Esophagus squamous epithelium (tissue), 5 donors: Measurements from ENCODE around the gene AKAP3. TPM values are rescaled to one million over a fixed set of nuclear protein-coding genes. Genes with fewer than 3 reads are reported as not detected.

Experiments used
- DNase-seq: peaks from one replicate; lab custom pipeline; 2025; lab: John Stamatoyannopoulos, UW
- H3K27ac ChIP-seq, 4 donors: fragments of 200-600 bp; sonication (generic); one replicate each; pipeline ENCODE4 v1.5.1; 2016 to 2019; ENCODE audit warnings: mild to moderate bottlenecking in 1 of 4
- H3K27me3 ChIP-seq, 4 donors: fragments of 200-600 bp; sonication (generic); 1 replicate in 3 of 4; 2 replicates in 1 of 4; pipeline versions ENCODE4 v1.5.1 to v1.6.0; 2017 to 2021; ENCODE audit warnings: antibody characterized with exemption in 1 of 4
- H3K36me3 ChIP-seq, 3 donors: fragments of 200-600 bp; sonication (generic); one replicate each; pipeline ENCODE4 v1.5.1; 2016 to 2019
- H3K4me1 ChIP-seq, 3 donors: fragments of 200-600 bp; sonication (generic); one replicate each; pipeline ENCODE4 v1.5.1; 2017 to 2019
- H3K4me3 ChIP-seq, 4 donors: fragments of 200-600 bp; sonication (generic); 1 replicate in 3 of 4; 2 replicates in 1 of 4; pipeline ENCODE4 v1.5.1; 2016 to 2019; ENCODE audit warnings: mild to moderate bottlenecking in 2 of 4, moderate library complexity in 1 of 4
- H3K9me3 ChIP-seq, 3 donors: fragments of 200-600 bp; sonication (generic); one replicate each; pipeline ENCODE4 v1.5.1; 2016 to 2019
- POLR2A ChIP-seq, 4 donors: fragments of 450-650 bp; IDR thresholded peaks; one replicate each; pipeline ENCODE4 v1.6.1; 2017; ENCODE audit warnings: antibody characterized with exemption in 4 of 4, mild to moderate bottlenecking in 4 of 4, moderate library complexity in 3 of 4
- WGBS, 2 donors: methylation state at CpG; one replicate each; pipeline ENCODE4 v1.1.5; 2018; 5-methylcytosine and 5-hydroxymethylcytosine counted together
- intact Hi-C: fragments of 100-400 bp; cut with DNase I; formaldehyde crosslinking; loops from one replicate; pipeline ENCODE4 v1.15.0; 2022
- total RNA-seq, 4 donors: library from RNA; depleted of rRNA; stranded (reverse); fragments of >200 nt; gene quantifications; one replicate each; pipeline ENCODE4 v1.1.0, GENCODE V29; 2016
- TF ChIP-seq, protein P1 (sequence below), 6 experiments: fragments of 450-650 bp in 4 of 6; fragments of 200-600 bp in 2 of 6; sonication (generic) in 2 of 6; IDR thresholded peaks; one replicate each; pipeline ENCODE4 v1.5.1; 2016 to 2019; ENCODE audit warnings: antibody characterized with exemption in 6 of 6, mild to moderate bottlenecking in 4 of 6, moderate library complexity in 4 of 6
- donor health status: DM: yes; HTN: yes; CAD: no.

The AKAP3 gene
- total RNA-seq, 4 donors from 2014 or later: 0.97 to 2.6 (median 1.4) TPM

DNA sequence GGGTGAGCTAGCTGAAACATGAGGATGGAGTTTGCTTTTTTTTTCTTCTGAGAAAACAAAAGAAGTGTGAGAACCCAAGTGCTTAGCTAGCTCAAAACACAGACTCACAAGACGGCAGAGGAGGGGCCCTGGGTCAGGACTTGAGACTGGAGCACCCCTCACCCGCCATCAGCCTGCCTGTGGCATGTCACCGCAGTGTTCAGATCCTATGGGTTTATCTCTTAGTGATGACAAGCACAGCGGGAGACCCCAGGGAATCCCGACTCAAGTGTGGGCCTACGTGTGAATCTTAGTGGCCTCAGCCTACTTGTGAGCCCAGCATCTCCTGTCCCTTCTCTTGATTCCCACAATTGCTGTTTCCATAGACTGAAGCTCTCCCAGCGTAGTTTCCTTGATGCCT lies 64.0 kb downstream of the AKAP3 start:
- no peak for TF ChIP-seq POLR2A (IDR thresholded peaks at IDR 0.05)
- TF ChIP-seq, protein P1, sequence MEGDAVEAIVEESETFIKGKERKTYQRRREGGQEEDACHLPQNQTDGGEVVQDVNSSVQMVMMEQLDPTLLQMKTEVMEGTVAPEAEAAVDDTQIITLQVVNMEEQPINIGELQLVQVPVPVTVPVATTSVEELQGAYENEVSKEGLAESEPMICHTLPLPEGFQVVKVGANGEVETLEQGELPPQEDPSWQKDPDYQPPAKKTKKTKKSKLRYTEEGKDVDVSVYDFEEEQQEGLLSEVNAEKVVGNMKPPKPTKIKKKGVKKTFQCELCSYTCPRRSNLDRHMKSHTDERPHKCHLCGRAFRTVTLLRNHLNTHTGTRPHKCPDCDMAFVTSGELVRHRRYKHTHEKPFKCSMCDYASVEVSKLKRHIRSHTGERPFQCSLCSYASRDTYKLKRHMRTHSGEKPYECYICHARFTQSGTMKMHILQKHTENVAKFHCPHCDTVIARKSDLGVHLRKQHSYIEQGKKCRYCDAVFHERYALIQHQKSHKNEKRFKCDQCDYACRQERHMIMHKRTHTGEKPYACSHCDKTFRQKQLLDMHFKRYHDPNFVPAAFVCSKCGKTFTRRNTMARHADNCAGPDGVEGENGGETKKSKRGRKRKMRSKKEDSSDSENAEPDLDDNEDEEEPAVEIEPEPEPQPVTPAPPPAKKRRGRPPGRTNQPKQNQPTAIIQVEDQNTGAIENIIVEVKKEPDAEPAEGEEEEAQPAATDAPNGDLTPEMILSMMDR (IDR thresholded peaks at IDR 0.05): no peak
- intact Hi-C loops: no loop called here
- DNase-seq: no peak
- no peak overlapping the region for H3K27ac ChIP-seq
- no peaks in the 10 kb centered on the region for H3K36me3 ChIP-seq
- H3K4me3 ChIP-seq: no peak overlapping the region
- H3K4me1 ChIP-seq: no peaks in the 10 kb centered on the region
- no peaks in the 10 kb centered on the region for H3K9me3 ChIP-seq
- 65 to 70% methylated on average over 6 to 7 of the region's 7 CpGs for WGBS, 2 donors
- H3K27me3 ChIP-seq: peaks cover 0 to 50% (median 0%) of the 10 kb centered on the region in 4 donors

- 75 to 80% methylated on average over 5 to 6 of the region's 6 CpGs for WGBS, 2 donors
Observed at GRCh38 chr12:4584281-4584680, 64.6 kb downstream of the AKAP3 start.

DNA sequence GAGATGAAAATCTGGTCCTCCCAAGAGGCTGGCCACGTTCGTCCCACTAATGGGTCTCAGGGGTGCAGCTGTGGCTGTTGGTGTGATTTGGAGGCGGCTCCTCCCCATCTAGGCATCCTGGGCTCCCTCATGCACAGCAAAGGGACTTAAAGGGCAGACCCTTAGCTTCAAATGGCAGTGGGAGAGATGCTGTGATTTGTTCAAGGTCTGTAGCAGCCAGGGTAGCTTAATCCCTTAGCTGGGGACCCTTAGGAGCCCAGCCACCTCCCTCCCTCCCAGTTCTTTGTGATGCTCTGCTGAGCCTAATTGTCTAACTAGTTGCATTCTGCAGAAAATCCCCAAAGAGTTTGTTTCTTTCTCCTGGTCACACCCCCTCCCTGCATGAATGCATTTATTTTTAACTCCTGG lies 68.6 kb downstream of the AKAP3 start:
- Histone ChIP-seq H3K4me1 (no peaks in the 10 kb centered on the region), H3K4me3 (no peak overlapping the region), H3K27ac (no peak overlapping the region), H3K36me3 (no peaks in the 10 kb centered on the region), H3K9me3 (no peaks in the 10 kb centered on the region), H3K27me3 (peaks cover 0 to 45% (median 2%) of the 10 kb centered on the region in 4 donors)
- no peak for TF ChIP-seq POLR2A (IDR thresholded peaks at IDR 0.05)
- TF ChIP-seq, protein P1 (IDR thresholded peaks at IDR 0.05): no peak
- no peak for DNase-seq
- 64% methylated on average over 3 of the region's 3 CpGs; no CpG with 5 or more reads in 1 of the 2 donors for WGBS, 2 donors
- intact Hi-C loops: no loop called here

More at GRCh38 chr12:4584281-4584680, 64.6 kb downstream of the AKAP3 start:
- Histone ChIP-seq H3K36me3 (no peaks in the 10 kb centered on the region), H3K9me3 (no peaks in the 10 kb centered on the region), H3K4me1 (no peaks in the 10 kb centered on the region), H3K27me3 (peaks cover 0 to 51% (median 0%) of the 10 kb centered on the region in 4 donors), H3K4me3 (no peak overlapping the region), H3K27ac (no peak overlapping the region)
- no peak for DNase-seq
- intact Hi-C loops: no loop called here
- no peak for TF ChIP-seq POLR2A (IDR thresholded peaks at IDR 0.05)
- TF ChIP-seq, protein P1 (IDR thresholded peaks at IDR 0.05): no peak

DNA sequence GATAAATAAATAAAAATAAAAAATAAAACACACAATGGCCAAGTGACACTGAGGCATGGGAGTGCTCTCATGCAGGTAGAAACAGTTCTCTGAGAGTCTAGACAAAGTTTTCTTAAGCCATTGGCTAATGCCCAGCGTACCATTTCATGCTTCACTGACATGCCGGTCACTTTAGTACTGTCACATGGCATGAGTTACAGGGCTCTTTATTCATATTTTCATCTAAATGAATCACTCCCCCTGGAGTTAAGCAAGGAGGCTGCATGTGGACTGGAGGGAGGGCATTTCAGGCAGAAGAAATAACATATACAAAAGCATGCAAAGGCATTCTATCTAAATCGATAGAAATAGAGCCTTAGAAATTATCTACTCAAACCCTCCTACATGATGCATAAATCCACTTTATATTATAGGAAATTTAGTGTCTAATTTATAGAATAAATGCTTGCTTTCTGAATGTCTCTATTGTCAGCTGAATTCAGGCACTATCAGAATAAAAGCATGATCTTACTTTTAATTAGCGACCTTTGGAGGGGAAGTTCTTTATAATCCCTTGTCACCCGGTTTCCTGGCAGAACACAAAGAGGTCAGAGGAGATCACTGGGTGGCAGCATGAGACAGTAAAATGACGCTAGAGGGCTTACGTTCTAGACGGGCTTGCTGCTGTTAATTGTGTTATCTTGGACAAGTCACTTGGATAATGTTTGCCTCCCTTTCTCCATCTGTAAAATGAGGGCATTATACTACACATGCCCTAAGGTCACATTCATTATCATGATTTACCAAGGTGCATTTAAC lies 69.3 kb downstream of the AKAP3 start:
- WGBS, 2 donors: 39 to 41% methylated on average over 8 of the region's 8 CpGs
- no peak for DNase-seq
- H3K27me3 ChIP-seq: peaks cover 0 to 38% (median 2%) of the 10 kb centered on the region in 4 donors
- no peak for TF ChIP-seq POLR2A (IDR thresholded peaks at IDR 0.05)
- TF ChIP-seq, protein P1 (IDR thresholded peaks at IDR 0.05): peak in 1 of 6 experiments; percentile 11
- H3K4me3 ChIP-seq: no peak overlapping the region
- no peaks in the 10 kb centered on the region for H3K9me3 ChIP-seq
- intact Hi-C loops: no loop called here
- H3K4me1 ChIP-seq: no peaks in the 10 kb centered on the region
- no peak overlapping the region for H3K27ac ChIP-seq
- no peaks in the 10 kb centered on the region for H3K36me3 ChIP-seq

DNA sequence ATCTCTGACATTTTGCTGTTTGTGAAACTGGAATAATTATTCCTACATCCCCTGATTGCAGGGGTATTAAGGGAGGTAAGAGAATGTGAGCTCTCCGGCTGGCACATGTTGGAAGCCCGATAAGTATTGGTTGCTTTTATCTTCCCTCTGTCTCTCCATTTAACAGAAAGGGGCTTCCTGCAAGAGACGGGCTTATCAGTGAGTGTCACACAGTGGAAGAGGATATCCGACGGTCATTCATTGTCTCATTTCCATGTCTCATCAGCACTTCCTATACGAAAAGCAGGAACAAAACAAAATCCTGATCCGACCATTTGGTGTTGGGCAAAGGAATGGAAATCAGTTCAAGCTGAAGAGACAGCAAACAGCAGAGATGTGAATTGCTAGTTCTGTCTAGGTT lies 76.2 kb downstream of the AKAP3 start:
- DNase-seq: no peak
- intact Hi-C loops: no loop called here
- Histone ChIP-seq H3K4me1 (no peaks in the 10 kb centered on the region), H3K27me3 (peaks cover 0 to 15% (median 0%) of the 10 kb centered on the region in 4 donors), H3K27ac (no peak overlapping the region), H3K9me3 (no peaks in the 10 kb centered on the region), H3K36me3 (no peaks in the 10 kb centered on the region), H3K4me3 (no peak overlapping the region)
- WGBS, 2 donors: 59 to 69% methylated on average over 7 of the region's 7 CpGs
- TF ChIP-seq POLR2A (IDR thresholded peaks at IDR 0.05): no peak
- TF ChIP-seq, protein P1 (IDR thresholded peaks at IDR 0.05): no peak
